Ishikawa (cell line): ENCODE data around the gene SMC4.

Experiments
- CEBPB ChIP-seq: IDR thresholded peaks from 2 replicates; pipeline ENCODE4 v1.6.1; 2012
- CREB1 ChIP-seq: IDR thresholded peaks from 2 replicates; pipeline ENCODE4 v1.6.1; 2012; ENCODE audit warnings: low read depth
- EGR1 ChIP-seq: IDR thresholded peaks from 2 replicates; pipeline ENCODE4 v1.6.1; 2012
- EP300 ChIP-seq: IDR thresholded peaks from 2 replicates; pipeline ENCODE4 v1.6.1; 2012; ENCODE audit warnings: borderline replicate concordance
- FOXM1 ChIP-seq: IDR thresholded peaks from 2 replicates; pipeline ENCODE4 v1.6.1; 2012; ENCODE audit warnings: low read depth, borderline replicate concordance
- MAX ChIP-seq: IDR thresholded peaks from 2 replicates; pipeline ENCODE4 v1.6.1; 2012
- NFIC ChIP-seq: IDR thresholded peaks from 2 replicates; pipeline ENCODE4 v1.6.1; 2012
- RAD21 ChIP-seq: IDR thresholded peaks from 2 replicates; pipeline ENCODE4 v1.6.1; 2012; ENCODE audit warnings: low read depth
- TAF1 ChIP-seq: IDR thresholded peaks from 2 replicates; pipeline ENCODE4 v1.6.1; 2012; ENCODE audit warnings: low read depth, mild to moderate bottlenecking
- TCF12 ChIP-seq: IDR thresholded peaks from 2 replicates; pipeline ENCODE4 v1.6.1; 2012; ENCODE audit warnings: low read depth
- TEAD4 ChIP-seq: IDR thresholded peaks from 2 replicates; pipeline ENCODE4 v1.6.1; 2012
- YY1 ChIP-seq: IDR thresholded peaks from 2 replicates; pipeline ENCODE4 v1.6.1; 2012; ENCODE audit warnings: low read depth
- ZBTB7A ChIP-seq: IDR thresholded peaks from 2 replicates; pipeline ENCODE4 v1.6.1; 2012; ENCODE audit warnings: low read depth
- TF ChIP-seq, protein P1 (sequence below): IDR thresholded peaks from 2 replicates; pipeline ENCODE4 v1.6.1; 2012; ENCODE audit warnings: low read depth, mild to moderate bottlenecking
- TF ChIP-seq, protein P2 (sequence below): IDR thresholded peaks from 2 replicates; pipeline ENCODE4 v1.6.1; 2012

The SMC4 gene

DNA sequence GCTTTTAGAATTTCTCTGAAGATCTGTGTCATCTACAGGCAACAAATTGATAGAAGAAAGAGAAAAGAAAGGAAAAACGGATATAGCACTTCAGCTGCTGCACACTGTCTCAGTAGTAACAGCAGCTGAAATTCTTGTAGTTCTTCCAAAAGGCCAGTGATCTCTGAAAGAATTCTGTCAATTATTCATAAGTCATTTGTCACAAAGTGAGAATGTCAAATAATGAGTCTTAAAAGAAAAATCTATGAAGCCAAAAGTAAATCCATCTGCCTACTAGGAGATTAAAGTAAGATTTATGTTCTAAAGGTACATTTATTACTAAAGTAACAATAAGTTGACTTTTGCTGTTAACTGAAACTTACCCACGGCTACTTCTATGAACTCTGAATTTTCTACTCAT is 25.0 kb upstream of the SMC4 start:
- TF ChIP-seq TEAD4, result no peak
- TF ChIP-seq RAD21, result no peak

DNA sequence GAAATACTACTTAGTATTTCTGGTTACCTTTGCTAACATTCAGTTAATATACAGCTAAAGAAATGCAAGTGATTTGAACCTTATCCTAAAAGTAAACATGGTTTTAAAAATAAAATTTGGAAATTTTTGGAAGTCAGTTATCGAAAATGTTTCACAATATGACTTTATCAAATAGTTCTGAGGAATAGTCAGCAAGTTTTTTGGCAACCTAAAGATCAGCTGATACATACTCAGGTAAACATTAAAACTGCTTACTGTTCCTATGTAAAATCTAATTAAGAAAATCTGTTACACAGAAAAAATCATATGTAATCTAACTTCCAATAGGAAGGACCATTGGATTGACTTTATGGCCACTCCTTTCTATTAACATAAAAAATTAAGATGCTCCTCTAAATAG is 24.5 kb upstream of the SMC4 start:
- TF ChIP-seq MAX (no peak), CEBPB (no peak), TEAD4 (no peak), EP300 (no peak), TCF12 (no peak), CREB1 (no peak), EGR1 (no peak), RAD21 (no peak), YY1 (no peak), ZBTB7A (no peak), NFIC (no peak), TAF1 (no peak), FOXM1 (no peak)
- TF ChIP-seq, protein P1, sequence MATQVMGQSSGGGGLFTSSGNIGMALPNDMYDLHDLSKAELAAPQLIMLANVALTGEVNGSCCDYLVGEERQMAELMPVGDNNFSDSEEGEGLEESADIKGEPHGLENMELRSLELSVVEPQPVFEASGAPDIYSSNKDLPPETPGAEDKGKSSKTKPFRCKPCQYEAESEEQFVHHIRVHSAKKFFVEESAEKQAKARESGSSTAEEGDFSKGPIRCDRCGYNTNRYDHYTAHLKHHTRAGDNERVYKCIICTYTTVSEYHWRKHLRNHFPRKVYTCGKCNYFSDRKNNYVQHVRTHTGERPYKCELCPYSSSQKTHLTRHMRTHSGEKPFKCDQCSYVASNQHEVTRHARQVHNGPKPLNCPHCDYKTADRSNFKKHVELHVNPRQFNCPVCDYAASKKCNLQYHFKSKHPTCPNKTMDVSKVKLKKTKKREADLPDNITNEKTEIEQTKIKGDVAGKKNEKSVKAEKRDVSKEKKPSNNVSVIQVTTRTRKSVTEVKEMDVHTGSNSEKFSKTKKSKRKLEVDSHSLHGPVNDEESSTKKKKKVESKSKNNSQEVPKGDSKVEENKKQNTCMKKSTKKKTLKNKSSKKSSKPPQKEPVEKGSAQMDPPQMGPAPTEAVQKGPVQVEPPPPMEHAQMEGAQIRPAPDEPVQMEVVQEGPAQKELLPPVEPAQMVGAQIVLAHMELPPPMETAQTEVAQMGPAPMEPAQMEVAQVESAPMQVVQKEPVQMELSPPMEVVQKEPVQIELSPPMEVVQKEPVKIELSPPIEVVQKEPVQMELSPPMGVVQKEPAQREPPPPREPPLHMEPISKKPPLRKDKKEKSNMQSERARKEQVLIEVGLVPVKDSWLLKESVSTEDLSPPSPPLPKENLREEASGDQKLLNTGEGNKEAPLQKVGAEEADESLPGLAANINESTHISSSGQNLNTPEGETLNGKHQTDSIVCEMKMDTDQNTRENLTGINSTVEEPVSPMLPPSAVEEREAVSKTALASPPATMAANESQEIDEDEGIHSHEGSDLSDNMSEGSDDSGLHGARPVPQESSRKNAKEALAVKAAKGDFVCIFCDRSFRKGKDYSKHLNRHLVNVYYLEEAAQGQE, result no peak
- TF ChIP-seq, protein P2, sequence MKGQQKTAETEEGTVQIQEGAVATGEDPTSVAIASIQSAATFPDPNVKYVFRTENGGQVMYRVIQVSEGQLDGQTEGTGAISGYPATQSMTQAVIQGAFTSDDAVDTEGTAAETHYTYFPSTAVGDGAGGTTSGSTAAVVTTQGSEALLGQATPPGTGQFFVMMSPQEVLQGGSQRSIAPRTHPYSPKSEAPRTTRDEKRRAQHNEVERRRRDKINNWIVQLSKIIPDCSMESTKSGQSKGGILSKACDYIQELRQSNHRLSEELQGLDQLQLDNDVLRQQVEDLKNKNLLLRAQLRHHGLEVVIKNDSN, result no peak

DNA sequence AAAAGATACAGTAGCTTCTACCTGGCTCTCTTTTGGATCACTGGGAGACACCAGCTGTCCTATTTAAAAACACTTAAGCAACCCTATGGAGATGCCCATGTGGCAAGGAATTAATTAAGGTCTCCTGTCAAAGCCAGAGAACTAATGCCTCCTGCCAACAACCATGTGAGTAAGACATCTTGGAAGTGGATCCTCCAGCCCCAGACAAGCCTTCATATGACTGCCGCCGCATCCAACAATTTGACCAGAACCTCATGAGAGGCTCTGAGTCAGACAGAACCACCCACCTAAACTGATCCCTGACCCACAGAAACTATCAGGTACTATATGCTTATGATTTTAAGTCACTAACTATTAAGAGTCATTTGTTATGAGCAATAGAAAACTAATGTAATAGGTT is 22.8 kb upstream of the SMC4 start:
- no peak for TF ChIP-seq FOXM1
- no peak for TF ChIP-seq TCF12
- no peak for TF ChIP-seq TAF1
- no peak for TF ChIP-seq YY1
- no peak for TF ChIP-seq NFIC
- TF ChIP-seq CEBPB, result no peak
- TF ChIP-seq, protein P2, result no peak
- TF ChIP-seq RAD21, result no peak
- TF ChIP-seq EGR1, result no peak
- no peak for TF ChIP-seq MAX
- TF ChIP-seq ZBTB7A, result no peak
- TF ChIP-seq EP300, result no peak
- TF ChIP-seq TEAD4, result no peak
- TF ChIP-seq, protein P1, result no peak
- no peak for TF ChIP-seq CREB1

DNA sequence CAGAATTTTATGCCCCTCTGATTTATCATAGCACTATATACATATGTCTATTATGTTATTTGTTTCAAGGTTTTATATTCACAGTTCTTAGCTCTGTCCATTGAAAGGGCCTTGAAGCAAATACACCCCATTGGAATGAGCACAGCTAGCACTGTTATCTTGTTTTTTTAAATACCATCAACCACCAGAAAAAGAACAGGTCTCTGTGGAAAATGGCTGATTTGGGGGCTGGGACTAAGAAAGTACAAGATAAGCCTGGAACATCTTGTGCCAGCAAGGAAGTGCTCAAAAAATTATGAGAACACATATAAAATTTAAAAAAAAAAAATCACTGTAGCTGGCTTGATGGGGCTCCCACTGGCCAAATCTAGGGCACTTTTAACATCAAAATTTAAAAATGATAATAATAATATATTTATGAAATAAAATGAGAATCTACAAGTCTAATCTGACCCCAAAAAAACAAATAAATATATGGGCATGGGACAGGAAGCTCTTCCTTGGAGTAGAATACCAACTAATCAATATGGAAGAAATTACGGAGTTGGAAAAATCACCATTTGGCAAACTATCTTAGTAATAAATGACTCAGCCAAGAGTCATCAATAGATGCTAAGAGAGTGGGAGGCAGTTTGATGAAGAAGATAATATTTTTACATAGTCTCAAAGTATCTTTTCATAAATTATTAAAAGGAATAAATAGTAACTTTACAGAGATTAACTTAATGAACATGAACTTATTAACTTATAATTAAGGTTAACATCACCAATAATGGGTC is 20.9 kb upstream of the SMC4 start:
- TF ChIP-seq FOXM1 (no peak), EGR1 (no peak), RAD21 (no peak), YY1 (no peak), MAX (no peak), CREB1 (no peak), NFIC (no peak), CEBPB (no peak), TCF12 (no peak), TAF1 (no peak), EP300 (no peak), ZBTB7A (no peak), TEAD4 (no peak)
- TF ChIP-seq, protein P2, result no peak
- TF ChIP-seq, protein P1, result no peak
